Sigmoid colon (tissue), 7 donors: ENCODE data around the gene PCAT6. TPM values are rescaled to one million over a fixed set of nuclear protein-coding genes. Genes with fewer than 3 reads are reported as not detected.

Source experiments
- DNase-seq: peaks from one replicate; pipeline ENCODE4 v3.0.0-alpha.2; 2019
- H3K27ac ChIP-seq, 4 donors: fragments of 200-600 bp; sonication (generic); one replicate each; pipeline ENCODE4 v1.5.1; 2016 to 2019; ENCODE audit warnings: mild to moderate bottlenecking in 1 of 4
- H3K27me3 ChIP-seq, 3 donors: fragments of 200-600 bp; sonication (generic); one replicate each; pipeline ENCODE4 v1.5.1; 2019; ENCODE audit warnings: mild to moderate bottlenecking in 1 of 3
- H3K36me3 ChIP-seq, 4 donors: fragments of 200-600 bp; sonication (generic); one replicate each; pipeline ENCODE4 v1.5.1; 2016 to 2019
- H3K4me1 ChIP-seq, 4 donors: fragments of 200-600 bp; sonication (generic); one replicate each; pipeline ENCODE4 v1.5.1; 2017 to 2019
- H3K4me3 ChIP-seq, 4 donors: fragments of 200-600 bp; sonication (generic); one replicate each; pipeline ENCODE4 v1.5.1; 2017 to 2019; ENCODE audit warnings: mild to moderate bottlenecking in 2 of 4, moderate library complexity in 1 of 4
- H3K9me3 ChIP-seq, 4 donors: fragments of 200-600 bp in 3 of 4; sonication (generic) in 3 of 4; one replicate each; pipeline versions ENCODE4 v1.5.1 to v1.6.1; 2013 to 2019
- CTCF ChIP-seq, 4 experiments: fragments of 450-650 bp in 3 of 4; fragments of 200-600 bp in 1 of 4; IDR thresholded peaks; one replicate each; pipeline ENCODE4 v1.5.1; 2016 to 2019; ENCODE audit warnings: antibody characterized with exemption in 4 of 4, mild to moderate bottlenecking in 3 of 4, moderate library complexity in 2 of 4
- EP300 ChIP-seq, 4 donors: sonication (generic); formaldehyde crosslinking; IDR thresholded peaks; one replicate each; pipeline ENCODE4 v1.6.1; 2017; ENCODE audit warnings: antibody characterized with exemption in 4 of 4
- POLR2A ChIP-seq, 2 donors: fragments of 450-650 bp; IDR thresholded peaks; one replicate each; pipeline ENCODE4 v1.6.1; 2016; ENCODE audit warnings: antibody characterized with exemption in 2 of 2, mild to moderate bottlenecking in 2 of 2, moderate library complexity in 2 of 2
- POLR2AphosphoS5 ChIP-seq, 4 donors: sonication (generic); formaldehyde crosslinking; IDR thresholded peaks; one replicate each; pipeline ENCODE4 v1.6.1; 2017; ENCODE audit warnings: antibody characterized with exemption in 4 of 4
- WGBS, 2 donors: extraction: QIAGEN DNeasy Blood & Tissue Kit; methylation state at CpG; one replicate each; pipeline ENCODE4 v1.1.7; 2013; 5-methylcytosine and 5-hydroxymethylcytosine counted together
- intact Hi-C: fragments of 100-400 bp; cut with DNase I; formaldehyde crosslinking; loops from one replicate; pipeline ENCODE4 v1.15.1; 2023
- polyA plus RNA-seq, 3 donors: library from polyadenylated mRNA; stranded (reverse); fragments of 200-250 nt; gene quantifications; one replicate each; pipeline ENCODE4 v1.2.3, GENCODE V29; 2013
- small RNA-seq, 3 donors: library from RNA; depleted of rRNA; stranded (forward); fragments of <200 nt; gene quantifications; one replicate each; pipeline ENCODE3, GENCODE V24; 2016
- total RNA-seq, 4 donors: library from RNA; depleted of rRNA; stranded (reverse); fragments of >200 nt; gene quantifications; one replicate each; pipeline ENCODE4 v1.1.0, GENCODE V29; 2016
- donor health status: healthy with polysubstance abuse.
- donor health status: Bipolar disorder and iron deficiency.
- donor health status: healthy.

The PCAT6 gene
- total and polyA plus RNA-seq, 7 donors: 1.6 to 1.7 TPM; not detected in 5

GRCh38 chr1:202858789-202859414, 48.1 kb downstream of the PCAT6 start:
- H3K9me3 ChIP-seq: no peaks in the 10 kb centered on the region
- intact Hi-C loops: no loop called here
- no peak overlapping the region for H3K4me3 ChIP-seq
- 64 to 79% methylated on average over 10 of the region's 10 CpGs for WGBS, 2 donors
- H3K27me3 ChIP-seq: no peaks in the 10 kb centered on the region
- peaks cover 0 to 13% (median 13%) of the 10 kb centered on the region in 4 donors for H3K4me1 ChIP-seq
- DNase-seq: peak; percentile 73
- no peaks in the 10 kb centered on the region for H3K36me3 ChIP-seq
- TF ChIP-seq EP300 (IDR thresholded peaks at IDR 0.05) (no peak), POLR2A (IDR thresholded peaks at IDR 0.05) (no peak), CTCF (IDR thresholded peaks at IDR 0.05) (no peak), POLR2AphosphoS5 (IDR thresholded peaks at IDR 0.05) (no peak)
- H3K27ac ChIP-seq: peak overlapping the region; percentile 10 to 70 (median 61)

- peak overlapping the region; percentile 53 to 89 (median 69) for H3K4me3 ChIP-seq
- DNase-seq: peak; percentile 77
- peak overlapping the region; percentile 54 to 74 (median 66) for H3K27ac ChIP-seq
- H3K4me1 ChIP-seq: peaks cover 0 to 13% (median 13%) of the 10 kb centered on the region in 4 donors
- no peaks in the 10 kb centered on the region for H3K9me3 ChIP-seq
- H3K36me3 ChIP-seq: no peaks in the 10 kb centered on the region
- intact Hi-C loops: loop anchor here (1.0 to 2.0 kb wide), 2 partner anchors 28 to 51 kb away; partner anchors contain the start of genes PCAT6 and RABIF
- 1 to 3% methylated on average over 50 of the region's 50 CpGs for WGBS, 2 donors
- no peak for TF ChIP-seq EP300 (IDR thresholded peaks at IDR 0.05)
- TF ChIP-seq POLR2A (IDR thresholded peaks at IDR 0.05): no peak
- no peak for TF ChIP-seq CTCF (IDR thresholded peaks at IDR 0.05)
- TF ChIP-seq POLR2AphosphoS5 (IDR thresholded peaks at IDR 0.05): no peak
- H3K27me3 ChIP-seq: no peaks in the 10 kb centered on the region
These were observed 50.1 kb downstream of the PCAT6 start for GRCh38 chr1:202860744-202861419.

Small RNA genes lying within 50 kb of the gene (small RNA-seq; reads per million reads assigned to genes)
- gene AC098934.3: 0 reads per million in 3 donors

Other genes starting within 250 kb of the PCAT6 start
- under 1 TPM in 1 of 4 donors, not detected in 3; 0.16 TPM for gene SYT2, start 100.5 kb upstream of the PCAT6 start, total RNA-seq
- under 1 TPM in 1 of 3 donors, not detected in 2; 0.10 TPM for gene SYT2, start 100.5 kb upstream of the PCAT6 start, polyA plus RNA-seq
- gene KDM5B, start 2.5 kb upstream of the PCAT6 start, total RNA-seq: 10 to 100 TPM; 29.7 to 68.1 (median 39.6) TPM
- 10 to 100 TPM; 10.9 to 16.7 (median 12.0) TPM for gene KDM5B, start 2.5 kb upstream of the PCAT6 start, polyA plus RNA-seq
- 1 to 10 TPM; 3.6 to 7.3 (median 4.8) TPM for gene RABIF, start 78.2 kb downstream of the PCAT6 start, total RNA-seq
- gene RABIF, start 78.2 kb downstream of the PCAT6 start, polyA plus RNA-seq: 10 to 100 TPM in 2 of 3 donors, 1 to 10 TPM in 1; 9.0 to 17.6 (median 15.0) TPM
- 10 to 100 TPM; 12.9 to 23.9 (median 15.9) TPM for gene KLHL12, start 116.3 kb downstream of the PCAT6 start, total RNA-seq
- gene KLHL12, start 116.3 kb downstream of the PCAT6 start, polyA plus RNA-seq: 10 to 100 TPM; 17.6 to 27.0 (median 23.6) TPM
- 10 to 100 TPM; 57.4 to 76.2 (median 65.8) TPM for gene ADIPOR1, start 147.4 kb downstream of the PCAT6 start, total RNA-seq
- 10 to 100 TPM; 54.4 to 82.9 (median 79.8) TPM for gene ADIPOR1, start 147.4 kb downstream of the PCAT6 start, polyA plus RNA-seq
- 10 to 100 TPM; 24.6 to 45.3 (median 36.2) TPM for gene CYB5R1, start 156.3 kb downstream of the PCAT6 start, total RNA-seq
- gene CYB5R1, start 156.3 kb downstream of the PCAT6 start, polyA plus RNA-seq: 10 to 100 TPM in 1 of 3 donors, 1 to 10 TPM in 2; 8.6 to 27.1 (median 9.6) TPM
- 10 to 100 TPM; 71.7 to 99.4 (median 88.2) TPM for gene TMEM183A, start 196.4 kb downstream of the PCAT6 start, total RNA-seq
- gene TMEM183A, start 196.4 kb downstream of the PCAT6 start, polyA plus RNA-seq: 100 to 1,000 TPM in 1 of 3 donors, 10 to 100 TPM in 2; 72.5 to 108 (median 77.5) TPM
- gene PPFIA4, start 215.5 kb downstream of the PCAT6 start, total RNA-seq: 10 to 100 TPM in 1 of 4 donors, 1 to 10 TPM in 3; 1.1 to 15.0 (median 2.8) TPM
- gene PPFIA4, start 215.5 kb downstream of the PCAT6 start, polyA plus RNA-seq: under 1 TPM in 1 of 3 donors, not detected in 2; 0.52 TPM